HT1080 (cell line): ENCODE results near the gene PMM2. TPM values are rescaled to one million over a fixed set of nuclear protein-coding genes. Genes with fewer than 3 reads are reported as not detected.
"Not testable (repeated sequence)": the region's sequence is repeated elsewhere in the genome, so short reads cannot be mapped to it uniquely, and the experiment has no call there.

ENCODE experiments used
- DNase-seq: peaks from one replicate; pipeline ENCODE4 v3.0.0-alpha.2; 2015; ENCODE audit warnings: low read depth
- polyA plus RNA-seq, 2 experiments: library from polyadenylated mRNA; depleted of rRNA; stranded (reverse); fragments of >200 nt; gene quantifications; 2 replicates each; pipeline ENCODE4 v1.2.3, GENCODE V29; 2015
- total RNA-seq: library from RNA; depleted of rRNA; stranded (reverse); fragments of >200 nt; shearing (Covaris generic); gene quantifications from 2 replicates; pipeline ENCODE4 v1.2.3, GENCODE V29; 2014; rRNA removed

The PMM2 gene
- total RNA-seq: 46.9 and 61.5 TPM in 2 replicates
- polyA plus RNA-seq (2015; cell fraction: cytosol; rRNA removed): 46.2 and 47.7 TPM in 2 replicates
- 71.5 TPM in 2 replicates for polyA plus RNA-seq (2015; cell fraction: nucleus; rRNA removed)

GRCh38 chr16:8797364-8798173 lies at the start of gene PMM2, which contains the start of gene TMEM186:
PMM2 (plus strand) TSS chr16:8797839; CDS start chr16:8797883, 44 bp downstream.
TMEM186 (minus strand) TSS chr16:8797639; CDS start chr16:8797614, 25 bp downstream.
- DNase-seq: peak; percentile 96

GRCh38 chr16:8748944-8749343 lies 48.7 kb upstream of the PMM2 start:
- DNase-seq: not testable (repeated sequence)

- peak; percentile 56 for DNase-seq
These were observed 45.9 kb upstream of the PMM2 start for GRCh38 chr16:8751481-8752311.

GRCh38 chr16:8752706-8753105 lies 44.9 kb upstream of the PMM2 start:
- DNase-seq: no peak

- DNase-seq: no peak
These were observed 44.1 kb upstream of the PMM2 start for GRCh38 chr16:8753416-8754054.

GRCh38 chr16:8756755-8757154 lies 40.9 kb upstream of the PMM2 start:
- no peak for DNase-seq

GRCh38 chr16:8758022-8758421 lies 39.6 kb upstream of the PMM2 start:
- no peak for DNase-seq

GRCh38 chr16:8760021-8760420 lies 37.6 kb upstream of the PMM2 start:
- no peak for DNase-seq

GRCh38 chr16:8761078-8761477 lies 36.6 kb upstream of the PMM2 start:
- DNase-seq: no peak

GRCh38 chr16:8762254-8762653 lies 35.4 kb upstream of the PMM2 start:
- DNase-seq: no peak

- no peak for DNase-seq
These were observed 34.6 kb upstream of the PMM2 start for GRCh38 chr16:8763083-8763482.

GRCh38 chr16:8763899-8764298 lies 33.7 kb upstream of the PMM2 start:
- DNase-seq: no peak

GRCh38 chr16:8764525-8765250 lies 33.0 kb upstream of the PMM2 start:
- DNase-seq: no peak

- no peak for DNase-seq
These were observed 30.5 kb upstream of the PMM2 start for GRCh38 chr16:8767176-8767575.

GRCh38 chr16:8768283-8768682 lies 29.4 kb upstream of the PMM2 start:
- no peak for DNase-seq

GRCh38 chr16:8768692-8769091 lies 28.9 kb upstream of the PMM2 start:
- no peak for DNase-seq

GRCh38 chr16:8773537-8773936 lies 24.1 kb upstream of the PMM2 start:
- no peak for DNase-seq

GRCh38 chr16:8774208-8774607 lies 23.4 kb upstream of the PMM2 start:
- no peak for DNase-seq

GRCh38 chr16:8775359-8775758 lies 22.3 kb upstream of the PMM2 start:
- no peak for DNase-seq

- no peak for DNase-seq
These were observed 21.5 kb upstream of the PMM2 start for GRCh38 chr16:8776129-8776584.

GRCh38 chr16:8777217-8777616 lies 20.4 kb upstream of the PMM2 start:
- no peak for DNase-seq
